ENCODE measurements around the gene TESMIN.

The TESMIN gene

DNA sequence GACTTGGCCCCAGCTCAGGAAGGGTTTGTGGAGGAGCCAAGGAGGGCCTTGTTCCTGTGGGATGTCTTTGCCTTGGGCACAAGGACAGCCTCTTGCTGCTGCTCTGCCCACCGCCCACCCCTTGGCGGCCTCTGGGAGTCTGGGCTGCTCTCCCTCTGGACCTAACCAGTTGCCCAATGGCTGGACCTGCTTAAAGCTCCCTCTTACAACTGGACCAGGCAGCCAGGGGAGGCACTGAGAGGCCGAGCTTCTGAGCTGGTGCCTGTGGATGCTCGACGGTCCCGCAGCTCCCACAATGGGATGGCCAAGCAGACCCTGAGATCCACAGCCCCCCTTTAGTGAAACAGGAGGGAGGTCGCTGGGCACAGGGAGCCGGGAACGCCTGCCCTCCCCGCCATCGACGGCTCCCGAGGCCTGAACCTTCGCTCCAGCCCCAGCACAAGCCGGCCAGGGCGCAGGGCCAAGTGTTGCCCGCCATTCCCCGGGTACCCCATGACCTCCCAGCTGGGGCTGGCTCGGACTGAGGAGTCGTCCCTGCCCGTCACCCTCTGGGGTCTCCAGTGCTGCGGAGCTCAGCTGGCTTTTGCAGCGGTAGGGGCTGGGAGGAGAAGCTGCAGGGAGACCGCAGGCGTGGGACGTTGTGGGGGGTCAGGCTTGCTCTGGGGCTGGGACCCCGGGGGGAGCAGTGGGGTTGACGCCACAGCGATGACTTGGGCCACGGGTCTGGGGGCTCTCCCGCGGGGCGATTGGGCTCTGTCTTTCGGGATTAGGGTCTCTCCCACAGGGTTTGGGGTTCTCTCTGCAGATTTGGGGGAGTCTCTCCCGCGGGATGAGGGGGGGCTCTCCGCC lies 67.6 kb downstream of the TESMIN start:
- no peak for DNase-seq (ENCODE audit: low read depth, low spot score)

DNA sequence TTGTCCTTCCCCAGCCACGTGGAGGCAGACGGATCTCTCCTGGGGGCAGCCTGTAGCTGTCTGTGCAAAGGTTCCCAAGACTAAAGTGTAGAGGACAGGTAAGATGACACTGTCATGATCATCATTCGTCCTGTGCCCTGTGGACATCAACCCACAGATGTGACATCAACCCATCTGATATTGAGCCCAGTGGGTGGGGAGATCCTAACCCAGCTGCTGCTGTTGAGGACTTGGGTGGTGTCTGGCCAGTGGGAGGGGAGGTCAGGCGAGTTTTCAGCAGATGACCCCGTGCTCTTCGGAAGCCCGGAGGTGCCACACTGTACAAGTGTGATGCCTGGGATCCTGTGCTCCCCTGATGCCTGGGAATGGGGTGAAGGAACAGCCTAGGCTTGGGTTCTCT lies 68.2 kb downstream of the TESMIN start:
- no peak for DNase-seq (ENCODE audit: low read depth, low spot score)

DNA sequence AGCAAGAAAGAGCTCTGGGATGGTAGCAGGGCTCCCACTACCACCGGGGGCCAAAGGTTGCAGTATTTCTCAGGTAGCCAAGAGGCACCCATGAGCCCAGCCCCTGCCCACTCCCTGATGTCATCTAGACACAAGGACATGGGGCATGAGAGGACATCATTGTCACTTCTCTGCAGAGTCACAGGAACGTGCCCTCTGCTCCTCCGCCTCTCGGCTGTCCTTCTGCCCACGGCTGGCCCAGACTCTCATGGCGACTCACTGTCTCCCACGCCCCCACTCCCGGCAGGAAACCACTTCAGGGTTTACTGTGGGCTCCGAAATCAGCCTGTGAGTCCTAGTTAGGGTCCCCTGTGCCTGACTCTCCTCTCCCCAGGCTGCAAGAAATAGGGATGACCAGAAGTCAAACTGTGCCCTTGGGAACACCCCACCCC lies 68.8 kb downstream of the TESMIN start:
- DNase-seq (ENCODE audit: low read depth, low spot score), result no peak

DNA sequence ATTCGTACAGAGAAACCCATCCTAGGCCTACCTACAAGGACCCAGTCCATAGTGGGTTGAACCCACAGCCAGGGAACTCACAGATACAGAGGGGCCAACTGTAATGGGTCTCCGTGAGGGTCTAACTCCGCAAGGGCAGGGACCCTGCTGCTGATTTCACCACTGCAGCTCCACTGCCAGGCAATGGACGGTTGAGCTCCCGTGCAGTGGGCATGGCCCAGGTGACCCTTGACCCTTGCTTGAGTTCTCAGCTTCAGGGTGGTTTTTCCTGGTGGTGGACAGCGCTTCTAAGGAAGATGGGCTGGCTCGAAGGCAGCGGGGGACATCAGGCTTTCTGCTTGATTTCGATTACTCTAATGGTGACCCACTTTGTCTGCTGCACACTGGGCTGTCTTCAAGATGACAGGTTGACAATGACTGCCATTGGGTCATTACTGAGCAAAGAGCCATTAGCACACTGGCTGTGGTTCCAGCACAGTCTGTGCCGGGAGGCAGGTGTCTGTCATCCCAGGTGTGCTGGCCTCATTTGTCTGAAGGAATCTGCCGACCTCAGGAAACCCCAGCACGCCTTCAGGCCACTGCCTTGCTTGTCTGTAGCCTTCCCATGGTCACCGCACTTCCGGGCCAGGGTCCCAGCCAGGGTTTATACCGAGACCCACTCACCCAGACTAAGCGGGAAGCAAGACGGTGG lies 70.6 kb downstream of the TESMIN start:
- DNase-seq (ENCODE audit: low read depth, low spot score), result no peak

DNA sequence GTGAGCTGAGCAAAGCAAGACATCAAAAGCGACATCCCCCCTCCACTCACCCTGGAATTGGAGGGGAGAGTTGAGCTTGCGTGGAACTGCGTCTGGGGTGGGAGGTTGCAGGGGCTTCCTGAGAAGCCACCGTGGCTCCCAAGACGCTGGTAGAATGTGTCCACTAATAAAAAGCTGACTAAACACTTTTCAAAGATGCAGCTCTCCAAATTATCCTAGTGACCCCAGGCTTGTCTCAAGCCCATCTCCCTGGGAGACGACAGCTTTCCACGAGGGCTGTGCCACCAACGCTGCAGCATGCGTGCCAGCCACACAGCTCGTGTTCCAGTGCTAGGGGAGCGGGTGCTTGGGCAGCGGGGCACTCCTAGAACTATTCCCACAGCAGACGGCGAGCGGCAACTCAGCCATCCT lies 73.3 kb downstream of the TESMIN start:
- no peak for DNase-seq (ENCODE audit: low read depth, low spot score)

DNA sequence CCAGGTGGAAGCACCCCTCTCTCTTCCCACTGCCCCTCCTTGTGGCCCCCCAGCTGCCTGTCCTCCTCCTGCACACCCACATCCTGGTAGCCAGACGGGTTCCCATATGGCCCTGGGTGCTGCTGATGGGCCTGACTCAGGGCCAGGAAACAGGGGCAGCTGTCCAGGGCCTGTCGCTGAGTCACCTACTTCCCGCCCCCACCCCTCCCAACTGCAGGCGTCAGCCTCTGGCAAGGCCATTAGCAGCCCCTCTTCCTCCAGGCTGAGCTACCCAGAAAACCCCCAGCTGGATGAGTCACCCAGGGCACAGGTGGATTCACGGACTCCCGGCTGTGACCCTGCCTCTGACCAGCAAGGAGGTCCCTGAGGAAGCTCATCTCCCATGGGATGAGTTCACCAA lies 73.9 kb downstream of the TESMIN start:
- DNase-seq (ENCODE audit: low read depth, low spot score), result peak; percentile 29

DNA sequence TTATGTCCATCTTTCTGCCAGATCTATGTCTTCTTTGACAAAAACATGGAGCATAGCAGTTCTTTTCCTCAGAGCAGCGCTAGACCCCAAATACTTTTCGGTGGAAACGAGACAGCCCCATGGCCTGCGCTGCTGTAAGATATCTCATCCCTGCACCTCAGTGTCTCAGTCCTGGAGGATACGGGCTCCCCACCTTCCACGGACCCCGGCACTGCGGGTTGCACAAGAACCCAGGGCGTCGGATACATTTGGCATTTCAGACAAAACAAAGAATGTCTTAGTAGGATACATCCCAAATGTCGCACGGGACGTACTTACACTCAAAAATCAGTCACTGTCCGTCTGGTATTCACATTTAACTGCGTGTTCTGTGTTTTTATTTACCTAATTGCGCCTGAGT lies 76.9 kb downstream of the TESMIN start:
- no peak for DNase-seq (ENCODE audit: low read depth, low spot score)

DNA sequence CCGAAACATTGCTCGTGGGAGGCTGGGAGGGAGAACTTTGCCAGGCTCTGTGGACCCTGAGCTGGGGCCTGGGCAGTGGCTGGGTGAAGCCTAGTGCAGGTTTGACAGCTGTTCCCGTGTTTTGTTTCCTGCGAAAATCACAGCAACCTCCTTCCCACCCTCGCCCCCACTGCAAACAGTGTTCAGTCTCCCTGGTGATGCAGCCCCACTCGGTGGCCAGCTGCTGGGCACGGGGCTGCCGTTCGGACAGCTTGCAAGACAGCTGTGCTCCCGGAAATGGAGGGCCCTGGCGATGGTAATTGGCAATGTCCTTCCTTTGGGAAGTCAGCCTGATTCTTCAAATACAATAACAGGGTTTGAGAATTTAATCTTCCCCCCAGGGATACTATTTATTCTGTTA lies 77.3 kb downstream of the TESMIN start:
- DNase-seq (ENCODE audit: low read depth, low spot score), result no peak

DNA sequence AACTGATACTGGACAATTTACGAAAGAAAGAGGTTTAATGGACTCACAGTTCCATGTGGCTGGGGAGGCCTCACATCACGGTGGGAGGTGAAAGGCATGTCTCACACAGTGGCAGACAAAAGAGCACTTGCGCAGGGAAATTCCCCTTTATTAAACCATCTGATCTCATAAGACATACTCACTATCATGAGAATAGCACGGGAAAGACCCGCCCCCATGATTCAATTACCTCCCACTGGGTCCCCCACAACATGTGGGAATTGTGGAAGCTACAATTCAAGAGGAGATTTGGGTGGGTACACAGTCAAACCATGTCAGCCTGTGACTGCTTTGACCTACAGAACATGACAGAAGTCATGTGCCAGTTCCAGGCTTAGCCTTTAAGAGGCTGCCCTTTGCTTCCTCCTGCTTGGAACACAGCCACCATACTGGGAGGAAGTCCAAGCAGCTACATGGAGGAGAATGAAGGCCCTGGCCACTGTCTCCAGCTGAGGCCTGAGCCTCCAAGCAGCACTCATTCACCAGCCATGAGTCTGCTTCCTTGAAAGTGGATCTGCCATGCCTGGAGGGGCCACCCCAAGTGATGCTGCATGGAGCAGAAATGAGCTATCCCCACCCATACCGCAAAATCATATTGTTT lies 77.9 kb downstream of the TESMIN start:
- no peak for DNase-seq (ENCODE audit: low read depth, low spot score)

DNA sequence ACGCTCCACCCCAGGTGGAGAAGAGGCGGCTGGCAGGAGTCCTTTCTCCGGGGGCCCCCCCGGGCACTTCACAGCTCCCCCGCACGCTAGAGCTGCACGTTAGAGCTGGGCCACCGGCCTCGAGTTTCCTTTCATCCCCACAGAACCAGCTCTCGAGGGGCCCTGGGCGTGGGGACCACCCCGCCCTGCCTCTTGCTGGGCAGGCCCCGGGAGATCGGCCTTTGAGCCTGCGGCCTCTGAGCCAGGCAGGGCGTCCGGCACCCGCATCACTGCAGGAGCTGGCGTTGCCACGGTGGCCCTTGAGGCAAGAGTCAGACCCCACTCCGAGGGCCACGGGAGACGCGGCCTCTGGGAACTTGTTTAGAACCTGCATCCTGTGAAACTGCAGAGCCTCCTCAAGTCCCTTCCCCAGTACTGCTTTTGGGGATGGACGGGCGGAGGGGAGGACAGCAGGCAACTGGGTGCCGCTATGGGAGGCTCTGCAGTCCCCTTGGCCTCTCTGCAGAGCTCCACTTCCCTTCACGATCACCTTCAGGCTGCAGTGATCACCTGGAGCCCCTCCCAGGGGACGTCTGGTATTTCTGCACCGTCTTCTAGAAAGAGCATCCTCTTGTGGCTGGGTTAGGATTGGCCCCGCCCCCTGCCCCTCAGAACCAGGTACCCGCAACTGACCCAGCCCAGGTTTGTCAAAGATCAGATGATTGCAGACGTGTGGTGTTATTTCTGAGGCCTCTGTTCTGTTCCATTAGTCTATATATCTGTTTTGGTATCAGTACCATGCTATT lies 80.9 kb downstream of the TESMIN start:
- DNase-seq (ENCODE audit: low read depth, low spot score), result no peak

DNA sequence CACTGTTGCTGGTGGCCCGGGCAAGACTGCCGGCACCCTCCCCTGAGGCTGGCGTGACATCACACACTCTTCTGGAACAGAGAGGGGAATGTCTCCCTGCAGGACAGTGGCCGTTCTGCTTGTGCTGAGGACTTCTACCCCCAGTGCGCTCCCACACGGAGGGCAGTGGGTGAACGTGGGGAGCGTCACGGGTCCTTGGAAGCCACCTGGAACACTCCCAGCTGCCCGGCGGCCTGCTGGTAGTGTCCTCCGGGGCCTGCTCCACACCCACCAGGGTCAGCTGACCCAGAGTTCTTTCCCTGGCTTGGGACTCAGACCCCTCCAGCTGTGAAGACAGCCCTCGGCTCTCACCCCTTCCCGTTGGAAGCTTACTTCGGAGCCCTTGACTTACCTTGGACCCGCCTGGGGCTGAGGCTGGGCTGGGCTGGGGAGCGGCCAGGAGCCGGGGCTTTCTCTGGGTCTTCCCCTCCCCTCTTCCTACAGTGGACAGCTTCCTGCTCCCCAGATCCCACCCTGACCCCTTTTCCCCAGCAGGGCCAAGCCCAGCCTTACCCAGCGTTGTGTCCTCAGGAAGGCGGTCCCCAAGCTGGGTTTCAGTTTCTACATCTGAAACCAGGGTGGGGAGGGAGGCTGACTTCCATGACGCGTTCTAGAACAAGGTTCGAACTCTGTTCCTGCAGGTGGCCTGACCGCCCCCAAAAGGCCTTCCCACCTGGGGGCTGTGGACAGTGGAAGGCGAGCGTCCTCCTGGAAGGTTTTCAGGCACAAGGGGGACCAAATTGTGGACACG lies 81.8 kb downstream of the TESMIN start:
- no peak for DNase-seq (ENCODE audit: low read depth, low spot score)

DNA sequence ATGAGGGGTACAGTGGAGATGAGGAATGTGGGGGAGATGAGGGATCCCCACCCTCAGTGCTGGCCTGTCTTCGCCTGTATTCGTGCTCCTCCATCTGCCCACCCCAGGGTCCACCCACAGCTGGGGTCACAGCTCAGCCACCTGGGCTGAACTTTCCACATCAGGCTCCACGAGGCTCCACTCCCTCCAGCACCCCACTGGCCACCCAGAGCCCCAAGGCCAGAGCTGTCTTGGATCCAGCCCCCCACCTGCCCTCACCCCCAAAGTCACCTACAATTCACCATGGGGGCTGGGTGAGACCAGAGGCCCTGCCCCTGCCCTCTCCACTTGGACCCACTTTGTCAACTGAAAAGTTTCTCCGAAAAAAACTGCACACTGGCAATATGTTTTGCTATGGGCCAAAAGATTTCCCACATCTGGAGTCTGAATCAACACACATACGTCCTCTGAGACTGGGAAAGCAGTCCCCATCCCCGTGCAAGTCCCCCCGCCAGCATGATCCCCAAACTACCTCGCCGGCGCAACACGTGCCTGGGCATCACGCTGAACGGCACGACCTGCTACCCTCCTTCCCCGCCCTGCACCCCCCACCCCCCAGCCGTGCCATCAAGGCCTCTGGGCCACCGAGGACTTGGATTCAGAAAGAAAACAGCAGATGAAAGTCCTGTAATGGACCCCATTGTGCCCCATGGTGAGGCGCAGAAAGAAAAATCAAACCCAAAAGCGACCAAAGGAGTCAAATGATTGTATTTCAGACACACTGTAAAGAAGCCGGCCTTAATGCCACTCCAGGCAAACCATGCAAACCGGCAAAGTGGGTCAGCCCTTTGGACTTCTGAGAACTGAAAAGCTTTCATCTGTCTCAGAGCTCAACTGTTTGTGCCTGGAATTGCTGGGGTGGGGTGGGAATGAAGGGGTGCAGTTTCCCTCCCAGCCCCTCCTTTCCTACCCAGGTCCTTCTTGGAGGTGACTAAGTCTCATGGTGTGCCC lies 83.5 kb downstream of the TESMIN start:
- no peak for DNase-seq (ENCODE audit: low read depth, low spot score)

DNA sequence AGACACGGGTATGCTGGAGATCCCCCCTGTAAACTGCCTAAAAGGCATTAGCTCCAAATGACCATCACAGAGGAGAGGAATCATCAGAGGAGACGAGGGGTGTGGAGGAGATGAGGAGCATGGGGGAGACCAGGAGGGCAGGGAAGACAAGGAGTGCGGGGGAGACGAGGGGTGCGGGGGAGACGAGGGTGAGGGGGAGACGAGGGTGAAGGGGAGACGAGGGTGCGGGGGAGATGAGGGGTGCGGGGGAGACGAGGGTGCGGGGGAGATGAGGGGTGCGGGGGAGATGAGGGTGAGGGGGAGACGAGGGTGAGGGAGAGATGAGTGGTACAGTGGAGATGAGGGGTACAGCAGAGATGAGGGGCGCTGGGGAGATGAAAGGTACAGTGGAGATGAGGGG lies 84.5 kb downstream of the TESMIN start:
- DNase-seq (ENCODE audit: low read depth, low spot score), result no peak

DNA sequence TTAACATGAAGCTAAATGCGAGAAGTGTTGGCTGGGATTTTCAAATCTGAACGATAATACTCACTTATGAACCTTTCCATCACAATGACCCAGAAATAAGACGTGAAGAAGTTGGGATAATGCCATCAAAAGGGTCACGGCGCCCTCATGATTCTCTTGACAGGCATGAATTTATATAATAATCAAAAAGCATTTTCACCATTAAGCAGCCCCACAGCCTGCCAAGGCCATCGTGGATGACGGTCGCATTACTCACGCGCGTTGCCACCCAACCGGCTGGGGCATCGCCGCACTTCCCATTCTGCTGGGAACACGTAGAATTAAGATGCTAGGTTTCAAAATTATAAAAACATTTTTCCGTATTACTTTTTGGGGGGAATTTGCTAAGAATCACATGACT lies 85.9 kb downstream of the TESMIN start:
- no peak for DNase-seq (ENCODE audit: low read depth, low spot score)

DNA sequence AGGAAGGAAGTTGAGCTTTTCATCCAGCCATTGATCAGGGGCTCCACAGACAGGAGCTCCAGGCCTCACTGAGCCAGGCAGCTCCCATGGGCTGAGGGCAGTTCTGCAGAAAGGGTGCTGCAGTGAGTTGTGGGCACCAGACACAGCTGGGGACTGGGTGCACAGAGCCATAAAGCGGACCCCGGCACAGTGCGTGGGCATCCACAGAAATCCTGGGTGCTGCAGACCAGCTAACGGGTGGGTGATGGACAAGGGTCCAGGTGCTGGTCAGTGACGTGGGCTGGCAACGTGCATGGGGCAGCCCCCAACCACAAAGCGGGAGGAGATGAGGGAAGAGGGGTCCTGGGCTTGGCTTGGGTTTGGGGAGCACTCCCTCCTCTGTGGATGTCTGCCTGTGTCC lies 86.4 kb downstream of the TESMIN start:
- no peak for DNase-seq (ENCODE audit: low read depth, low spot score)

DNA sequence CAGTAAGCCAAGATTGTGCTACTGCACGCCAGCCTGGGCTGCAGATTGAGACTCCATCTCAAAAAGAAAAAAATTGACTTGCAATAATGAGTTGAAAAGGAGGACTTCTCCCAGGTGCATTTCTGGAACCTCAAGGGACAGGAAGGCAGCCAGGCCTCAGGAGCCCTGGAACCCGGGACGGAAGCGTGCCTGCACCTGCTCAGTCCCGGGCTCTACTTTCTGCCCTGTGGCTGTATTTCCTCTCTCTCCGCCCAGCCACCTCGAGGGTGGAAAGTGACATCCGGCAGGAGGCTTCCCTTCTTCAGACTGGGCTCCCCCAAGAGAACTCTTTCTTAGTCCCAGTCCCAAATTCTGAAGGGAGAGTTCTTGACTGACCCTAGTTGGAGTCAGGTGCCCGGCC lies 87.2 kb downstream of the TESMIN start:
- DNase-seq (ENCODE audit: low read depth, low spot score), result no peak

DNA sequence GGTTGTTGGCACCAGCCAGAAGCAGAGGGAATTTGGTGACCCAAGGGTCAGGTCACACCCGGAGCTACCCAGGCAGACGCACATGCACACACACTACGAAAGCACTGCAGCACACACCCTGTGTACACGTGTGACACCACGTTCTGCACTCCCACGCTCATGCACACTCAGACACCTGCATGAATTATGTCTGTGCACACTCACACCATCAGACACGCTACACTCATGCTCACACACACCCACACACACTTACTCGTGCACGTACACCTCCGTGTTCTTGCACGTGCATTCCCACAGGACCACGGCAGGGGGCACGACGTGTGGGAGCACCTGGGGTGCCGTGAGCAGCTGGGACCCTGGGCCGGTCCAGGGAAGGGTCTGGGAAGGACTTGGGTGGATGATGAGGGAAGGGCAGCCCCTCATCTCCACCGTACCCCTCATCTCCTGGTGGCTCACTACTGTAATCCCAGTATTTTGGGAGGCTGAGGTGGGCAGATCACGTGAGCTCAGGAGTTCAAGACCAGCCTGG lies 87.8 kb downstream of the TESMIN start:
- DNase-seq (ENCODE audit: low read depth, low spot score), result no peak

DNA sequence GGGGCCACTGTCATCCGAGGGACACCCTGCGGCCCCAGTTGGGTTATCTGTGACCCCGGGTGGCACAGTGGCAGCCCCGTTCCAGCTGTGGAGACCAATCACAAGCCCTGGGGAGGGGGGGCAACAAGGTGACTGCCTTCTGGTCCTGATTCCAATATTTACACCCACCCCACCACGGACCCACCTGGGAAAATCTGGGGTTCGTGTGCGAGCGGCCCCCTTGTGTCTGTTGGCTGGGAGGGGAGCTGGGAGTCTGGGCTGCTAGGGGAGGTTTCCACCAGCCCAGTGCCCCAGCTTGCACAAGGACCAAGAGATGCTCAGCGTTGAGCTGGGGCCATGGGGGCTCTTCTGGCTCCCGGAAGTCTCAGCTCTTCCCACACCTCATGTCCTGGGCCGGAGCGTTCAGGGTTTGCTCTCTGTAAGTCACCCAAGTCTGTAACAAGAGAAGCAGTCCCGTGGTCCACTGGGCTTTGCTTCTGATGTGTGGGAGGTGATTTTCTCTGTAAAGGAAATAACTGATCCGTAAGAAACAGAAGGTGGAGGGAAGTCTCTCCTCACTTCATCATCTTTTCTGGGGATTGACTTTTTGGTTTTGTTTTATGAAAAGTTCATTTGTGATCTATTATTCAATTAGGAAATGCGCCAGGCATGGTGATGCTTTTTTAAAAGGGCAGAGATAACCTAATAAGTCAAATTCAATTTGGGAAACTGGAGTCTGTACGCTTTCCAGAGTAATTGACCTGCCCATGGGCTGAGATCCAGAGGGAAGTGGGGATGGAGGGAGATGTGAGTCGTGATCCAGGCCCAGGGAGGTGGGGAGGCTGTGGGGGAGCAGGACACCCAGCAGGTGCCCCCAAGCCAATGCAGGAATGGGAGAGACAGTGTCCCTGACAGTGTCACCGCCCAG lies 89.4 kb downstream of the TESMIN start:
- DNase-seq (ENCODE audit: low read depth, low spot score), result no peak

DNA sequence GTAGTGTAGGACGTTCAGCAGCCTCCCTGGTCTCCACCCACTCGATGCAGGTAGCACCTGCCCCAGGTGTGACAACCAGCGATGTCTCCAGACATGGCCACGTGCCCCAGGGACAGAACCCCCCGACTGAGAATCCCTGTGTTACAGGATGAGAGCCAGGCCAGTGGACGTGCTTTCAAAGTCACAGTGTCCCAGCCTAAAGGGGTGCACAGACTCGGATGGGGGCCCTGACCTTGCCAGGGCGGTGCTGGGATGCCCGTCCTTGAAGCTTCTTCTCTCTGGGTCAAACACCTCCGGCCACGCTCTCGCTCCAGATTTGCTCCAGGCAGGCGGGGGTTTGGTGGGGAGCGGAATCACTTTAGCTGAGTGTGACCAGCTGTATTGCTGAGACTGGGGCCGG lies 90.3 kb downstream of the TESMIN start:
- no peak for DNase-seq (ENCODE audit: low read depth, low spot score)

Measured in smooth muscle cell of the brain vasculature (primary cell).